ENCODE measurements around the gene ZNF765. TPM values are rescaled to one million over a fixed set of nuclear protein-coding genes. Genes with fewer than 3 reads are reported as not detected.

The ZNF765 gene
- total RNA-seq, 1 experiment from 2014 or later, result 26.9 TPM

- Histone ChIP-seq H3K27me3 (ENCODE audit: low read length) (no peaks in the 10 kb centered on the region), H3K4me3 (ENCODE audit: low read length) (no peak overlapping the region), H3K9ac (ENCODE audit: low read length) (no peak overlapping the region), H3K4me1 (ENCODE audit: low read length) (no peaks in the 10 kb centered on the region), H3K9me2 (replicated peaks; ENCODE audit: insufficient read depth, low read length) (no peaks in the 10 kb centered on the region), H2AFZ (ENCODE audit: low read length) (no peak overlapping the region), H3K4me2 (ENCODE audit: low read depth, low read length, poor library complexity, severe bottlenecking) (no peak overlapping the region), H3K79me2 (ENCODE audit: low read length) (peaks cover under 1% of the 10 kb centered on the region; the same call in 1 of the 2 replicates), H4K20me1 (ENCODE audit: insufficient read depth, low read depth, low read length) (no peaks in the 10 kb centered on the region), H3K36me3 (ENCODE audit: insufficient read depth, low read length) (peaks cover 73% of the 10 kb centered on the region), H3K27ac (ENCODE audit: low read length) (no peak overlapping the region), H3K9me3 (ENCODE audit: low read length) (peaks cover 21% of the 10 kb centered on the region)
- no peak for DNase-seq
Measured at GRCh38 chr19:53374288-53374687, 20.7 kb upstream of the ZNF765 start.

- H3K9me3 ChIP-seq (ENCODE audit: low read length), result peaks cover 25% of the 10 kb centered on the region
- H3K9ac ChIP-seq (ENCODE audit: low read length), result no peak overlapping the region
- DNase-seq, result no peak
- no peaks in the 10 kb centered on the region; the same call in 1 of the 2 replicates for H3K79me2 ChIP-seq (ENCODE audit: low read length)
- no peaks in the 10 kb centered on the region for H4K20me1 ChIP-seq (ENCODE audit: insufficient read depth, low read depth, low read length)
- H2AFZ ChIP-seq (ENCODE audit: low read length), result no peak overlapping the region
- no peaks in the 10 kb centered on the region for H3K4me1 ChIP-seq (ENCODE audit: low read length)
- H3K9me2 ChIP-seq (replicated peaks; ENCODE audit: insufficient read depth, low read length), result no peaks in the 10 kb centered on the region
- H3K4me3 ChIP-seq (ENCODE audit: low read length), result no peak overlapping the region
- H3K36me3 ChIP-seq (ENCODE audit: insufficient read depth, low read length), result peaks cover 78% of the 10 kb centered on the region
- no peak overlapping the region for H3K4me2 ChIP-seq (ENCODE audit: low read depth, low read length, poor library complexity, severe bottlenecking)
- H3K27ac ChIP-seq (ENCODE audit: low read length), result no peak overlapping the region
- H3K27me3 ChIP-seq (ENCODE audit: low read length), result no peaks in the 10 kb centered on the region
Measured at GRCh38 chr19:53374743-53375142, 20.2 kb upstream of the ZNF765 start.

GRCh38 chr19:53381376-53381775 lies 13.6 kb upstream of the ZNF765 start:
- H3K9me3 ChIP-seq (ENCODE audit: low read length), result peaks cover 77% of the 10 kb centered on the region
- H3K9ac ChIP-seq (ENCODE audit: low read length), result no peak overlapping the region
- peaks cover 97% of the 10 kb centered on the region for H3K36me3 ChIP-seq (ENCODE audit: insufficient read depth, low read length)
- no peak overlapping the region for H3K27ac ChIP-seq (ENCODE audit: low read length)
- no peaks in the 10 kb centered on the region for H3K4me1 ChIP-seq (ENCODE audit: low read length)
- no peak overlapping the region for H2AFZ ChIP-seq (ENCODE audit: low read length)
- H3K27me3 ChIP-seq (ENCODE audit: low read length), result no peaks in the 10 kb centered on the region
- no peak overlapping the region for H3K4me2 ChIP-seq (ENCODE audit: low read depth, low read length, poor library complexity, severe bottlenecking)
- H4K20me1 ChIP-seq (ENCODE audit: insufficient read depth, low read depth, low read length), result no peaks in the 10 kb centered on the region
- no peak for DNase-seq
- no peak overlapping the region for H3K4me3 ChIP-seq (ENCODE audit: low read length)
- no peaks in the 10 kb centered on the region for H3K79me2 ChIP-seq (ENCODE audit: low read length)
- H3K9me2 ChIP-seq (replicated peaks; ENCODE audit: insufficient read depth, low read length), result no peaks in the 10 kb centered on the region

DNA sequence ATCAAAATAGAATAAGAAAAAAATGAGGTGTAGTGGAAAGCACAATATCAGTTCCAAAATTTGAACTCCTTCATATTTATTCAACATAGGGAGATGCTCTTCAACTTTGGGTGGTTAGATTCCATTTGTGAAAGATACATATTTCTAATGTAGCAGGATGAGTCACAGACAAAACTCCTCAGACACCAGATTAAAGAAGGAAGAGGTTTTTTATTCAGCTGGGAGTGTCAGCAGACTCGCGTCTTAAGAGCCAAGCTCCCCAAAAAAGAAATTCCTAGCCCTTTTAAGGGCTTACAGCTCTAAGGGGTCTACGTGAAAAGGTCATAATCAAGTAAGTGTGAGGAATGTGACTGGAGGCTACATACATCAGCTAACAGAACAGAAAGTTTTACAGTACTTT lies 6.8 kb upstream of the ZNF765 start:
- Histone ChIP-seq H3K9me2 (replicated peaks; ENCODE audit: insufficient read depth, low read length) (no peaks in the 10 kb centered on the region), H3K79me2 (ENCODE audit: low read length) (no peaks in the 10 kb centered on the region), H3K27me3 (ENCODE audit: low read length) (no peaks in the 10 kb centered on the region), H3K27ac (ENCODE audit: low read length) (no peak overlapping the region), H3K4me1 (ENCODE audit: low read length) (no peaks in the 10 kb centered on the region), H3K9me3 (ENCODE audit: low read length) (peaks cover 37% of the 10 kb centered on the region), H3K4me3 (ENCODE audit: low read length) (no peak overlapping the region), H3K9ac (ENCODE audit: low read length) (no peak overlapping the region), H2AFZ (ENCODE audit: low read length) (no peak overlapping the region), H3K36me3 (ENCODE audit: insufficient read depth, low read length) (peaks cover 35% of the 10 kb centered on the region), H4K20me1 (ENCODE audit: insufficient read depth, low read depth, low read length) (no peaks in the 10 kb centered on the region), H3K4me2 (ENCODE audit: low read depth, low read length, poor library complexity, severe bottlenecking) (no peak overlapping the region)
- peak; percentile 41 for DNase-seq

- no peaks in the 10 kb centered on the region for H4K20me1 ChIP-seq (ENCODE audit: insufficient read depth, low read depth, low read length)
- H3K27me3 ChIP-seq (ENCODE audit: low read length), result no peaks in the 10 kb centered on the region
- H3K4me2 ChIP-seq (ENCODE audit: low read depth, low read length, poor library complexity, severe bottlenecking), result no peak overlapping the region
- no peaks in the 10 kb centered on the region for H3K9me2 ChIP-seq (replicated peaks; ENCODE audit: insufficient read depth, low read length)
- no peak overlapping the region for H3K4me3 ChIP-seq (ENCODE audit: low read length)
- peaks cover 28% of the 10 kb centered on the region for H3K36me3 ChIP-seq (ENCODE audit: insufficient read depth, low read length)
- no peaks in the 10 kb centered on the region for H3K4me1 ChIP-seq (ENCODE audit: low read length)
- no peaks in the 10 kb centered on the region for H3K79me2 ChIP-seq (ENCODE audit: low read length)
- H3K27ac ChIP-seq (ENCODE audit: low read length), result no peak overlapping the region
- no peak overlapping the region for H2AFZ ChIP-seq (ENCODE audit: low read length)
- peaks cover 30% of the 10 kb centered on the region for H3K9me3 ChIP-seq (ENCODE audit: low read length)
- DNase-seq, result no peak
- H3K9ac ChIP-seq (ENCODE audit: low read length), result no peak overlapping the region
Measured at GRCh38 chr19:53388904-53389303, 6.0 kb upstream of the ZNF765 start.

GRCh38 chr19:53389571-53389970 lies 5.4 kb upstream of the ZNF765 start:
- no peak overlapping the region for H3K4me3 ChIP-seq (ENCODE audit: low read length)

DNA sequence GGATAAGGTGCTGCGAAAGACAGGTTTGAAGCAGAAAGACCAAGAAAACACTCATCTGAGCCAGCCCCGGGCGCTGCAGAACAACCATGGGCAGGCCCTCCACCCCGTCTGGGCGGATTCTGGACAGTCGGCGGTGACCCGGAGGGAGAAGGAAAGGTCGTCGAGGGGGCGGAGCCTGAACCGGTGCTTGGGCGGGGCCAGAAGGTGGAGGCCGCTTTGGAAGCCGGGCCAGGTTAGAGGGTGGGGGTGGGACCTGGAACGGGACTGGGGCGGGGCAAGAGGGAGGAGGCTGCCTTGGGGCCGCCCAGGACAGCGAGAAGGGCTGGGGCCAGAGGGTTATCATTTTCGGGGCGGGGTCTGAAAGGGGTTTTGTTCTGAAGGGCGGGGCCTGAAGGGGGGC lies 5.0 kb upstream of the ZNF765 start:
- Histone ChIP-seq H3K27me3 (ENCODE audit: low read length) (no peaks in the 10 kb centered on the region), H3K36me3 (ENCODE audit: insufficient read depth, low read length) (peaks cover 20% of the 10 kb centered on the region), H3K4me1 (ENCODE audit: low read length) (peaks cover 5% of the 10 kb centered on the region), H3K4me3 (ENCODE audit: low read length) (no peak overlapping the region), H3K9me2 (replicated peaks; ENCODE audit: insufficient read depth, low read length) (no peaks in the 10 kb centered on the region), H3K9ac (ENCODE audit: low read length) (no peak overlapping the region), H3K27ac (ENCODE audit: low read length) (no peak overlapping the region), H3K79me2 (ENCODE audit: low read length) (peaks cover under 1% of the 10 kb centered on the region; the same call in 1 of the 2 replicates), H4K20me1 (ENCODE audit: insufficient read depth, low read depth, low read length) (no peaks in the 10 kb centered on the region), H2AFZ (ENCODE audit: low read length) (no peak overlapping the region), H3K9me3 (ENCODE audit: low read length) (peaks cover 23% of the 10 kb centered on the region), H3K4me2 (ENCODE audit: low read depth, low read length, poor library complexity, severe bottlenecking) (no peak overlapping the region)
- peak; percentile 43 for DNase-seq

More at GRCh38 chr19:53389571-53389970, 5.4 kb upstream of the ZNF765 start:
- Histone ChIP-seq H2AFZ (ENCODE audit: low read length) (no peak overlapping the region), H3K27ac (ENCODE audit: low read length) (no peak overlapping the region), H3K4me2 (ENCODE audit: low read depth, low read length, poor library complexity, severe bottlenecking) (no peak overlapping the region), H4K20me1 (ENCODE audit: insufficient read depth, low read depth, low read length) (no peaks in the 10 kb centered on the region), H3K9me2 (replicated peaks; ENCODE audit: insufficient read depth, low read length) (no peaks in the 10 kb centered on the region), H3K9me3 (ENCODE audit: low read length) (peaks cover 27% of the 10 kb centered on the region), H3K79me2 (ENCODE audit: low read length) (no peaks in the 10 kb centered on the region), H3K27me3 (ENCODE audit: low read length) (no peaks in the 10 kb centered on the region), H3K36me3 (ENCODE audit: insufficient read depth, low read length) (peaks cover 24% of the 10 kb centered on the region), H3K4me1 (ENCODE audit: low read length) (peaks cover 2% of the 10 kb centered on the region), H3K9ac (ENCODE audit: low read length) (no peak overlapping the region)
- no peak for DNase-seq

GRCh38 chr19:53394522-53394973 lies 401 bp upstream of the ZNF765 start:
- peak; percentile 40 for DNase-seq

More at GRCh38 chr19:53394522-53394973, 401 bp upstream of the ZNF765 start:
- no peaks in the 10 kb centered on the region for H3K9me2 ChIP-seq (replicated peaks; ENCODE audit: insufficient read depth, low read length)
- H3K9me3 ChIP-seq (ENCODE audit: low read length), result peaks cover 6% of the 10 kb centered on the region
- H3K9ac ChIP-seq (ENCODE audit: low read length), result peak overlapping the region; percentile 78
- H3K4me2 ChIP-seq (ENCODE audit: low read depth, low read length, poor library complexity, severe bottlenecking), result peak overlapping the region; percentile 87
- peak overlapping the region; percentile 5; the same call in 1 of the 2 replicates for H2AFZ ChIP-seq (ENCODE audit: low read length)
- no peaks in the 10 kb centered on the region for H3K27me3 ChIP-seq (ENCODE audit: low read length)
- peak overlapping the region; percentile 78; the same call in 1 of the 2 replicates for H3K4me3 ChIP-seq (ENCODE audit: low read length)
- H3K4me1 ChIP-seq (ENCODE audit: low read length), result peaks cover 12% of the 10 kb centered on the region
- H3K27ac ChIP-seq (ENCODE audit: low read length), result no peak overlapping the region
- H3K79me2 ChIP-seq (ENCODE audit: low read length), result peaks cover 36% of the 10 kb centered on the region
- no peaks in the 10 kb centered on the region for H4K20me1 ChIP-seq (ENCODE audit: insufficient read depth, low read depth, low read length)
- H3K36me3 ChIP-seq (ENCODE audit: insufficient read depth, low read length), result peaks cover 25% of the 10 kb centered on the region

Measured in Karpas-422 (cell line).